ENCODE results near the gene RBMS1. TPM values are rescaled to one million over a fixed set of nuclear protein-coding genes. Genes with fewer than 3 reads are reported as not detected.
A peak's percentile ranks its signal among the peaks of the same experiment; 100 is the strongest.

RBMS1 gene
- total and polyA plus RNA-seq, 4 donors = 49.5 to 215 (median 76.3) TPM

- Histone ChIP-seq H3K4me1 (ENCODE audit: control insufficient read depth in 5 of 5, insufficient read depth in 5 of 5, low read length in 5 of 5) (peaks cover 0 to 7% (median 2%) of the 10 kb centered on the region in 5 donors), H3K27ac (ENCODE audit: low read depth in 1 of 2, low read length in 1 of 2) (peak overlapping the region in 1 of 2 donors; percentile 45), H3K27me3 (ENCODE audit: control insufficient read depth in 3 of 3, insufficient read depth in 3 of 3, low read length in 2 of 3) (no peaks in the 10 kb centered on the region), H3K4me3 (no peak overlapping the region), H3K9me3 (ENCODE audit: control insufficient read depth in 4 of 4, insufficient read depth in 3 of 4, low read length in 3 of 4) (no peaks in the 10 kb centered on the region), H3K36me3 (ENCODE audit: control insufficient read depth in 4 of 4, insufficient read depth in 4 of 4, low read length in 4 of 4) (peaks cover 18 to 61% (median 37%) of the 10 kb centered on the region in 4 donors), H3K9ac (ENCODE audit: insufficient read depth in 1 of 2, low read length in 2 of 2) (no peak overlapping the region)
- ATAC-seq (ENCODE audit: insufficient read depth, low FRiP score) = no peak
- TF ChIP-seq, protein P1, sequence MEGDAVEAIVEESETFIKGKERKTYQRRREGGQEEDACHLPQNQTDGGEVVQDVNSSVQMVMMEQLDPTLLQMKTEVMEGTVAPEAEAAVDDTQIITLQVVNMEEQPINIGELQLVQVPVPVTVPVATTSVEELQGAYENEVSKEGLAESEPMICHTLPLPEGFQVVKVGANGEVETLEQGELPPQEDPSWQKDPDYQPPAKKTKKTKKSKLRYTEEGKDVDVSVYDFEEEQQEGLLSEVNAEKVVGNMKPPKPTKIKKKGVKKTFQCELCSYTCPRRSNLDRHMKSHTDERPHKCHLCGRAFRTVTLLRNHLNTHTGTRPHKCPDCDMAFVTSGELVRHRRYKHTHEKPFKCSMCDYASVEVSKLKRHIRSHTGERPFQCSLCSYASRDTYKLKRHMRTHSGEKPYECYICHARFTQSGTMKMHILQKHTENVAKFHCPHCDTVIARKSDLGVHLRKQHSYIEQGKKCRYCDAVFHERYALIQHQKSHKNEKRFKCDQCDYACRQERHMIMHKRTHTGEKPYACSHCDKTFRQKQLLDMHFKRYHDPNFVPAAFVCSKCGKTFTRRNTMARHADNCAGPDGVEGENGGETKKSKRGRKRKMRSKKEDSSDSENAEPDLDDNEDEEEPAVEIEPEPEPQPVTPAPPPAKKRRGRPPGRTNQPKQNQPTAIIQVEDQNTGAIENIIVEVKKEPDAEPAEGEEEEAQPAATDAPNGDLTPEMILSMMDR (IDR thresholded peaks at IDR 0.05; ENCODE audit: control extremely low read depth, extremely low read depth) = no peak
- no peak for DNase-seq
- WGBS, 2 donors = 78 to 84% methylated on average over 5 of the region's 5 CpGs
Observed at GRCh38 chr2:160279813-160280465, 213.7 kb downstream of the RBMS1 start.

DNA sequence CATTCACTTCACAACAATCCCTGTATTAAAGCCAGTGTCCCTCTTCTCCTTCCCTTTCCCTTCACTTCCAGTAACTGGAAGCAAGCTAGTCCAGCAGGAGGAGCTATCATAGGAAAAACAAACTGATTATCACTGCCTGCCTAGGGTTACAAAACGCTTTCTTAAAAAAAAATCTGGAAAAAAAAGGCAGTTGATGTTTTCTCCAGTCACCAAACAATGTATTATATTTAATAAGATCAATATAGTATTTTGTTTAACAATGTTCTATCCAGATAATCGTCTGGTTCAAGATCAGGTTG, 214.8 kb downstream of the RBMS1 start:
- no peak overlapping the region for H3K4me3 ChIP-seq
- no peaks in the 10 kb centered on the region for H3K27me3 ChIP-seq (ENCODE audit: control insufficient read depth in 3 of 3, insufficient read depth in 3 of 3, low read length in 2 of 3)
- 27 to 58% methylated on average over 2 of the region's 2 CpGs for WGBS, 2 donors
- no peak for ATAC-seq (ENCODE audit: insufficient read depth, low FRiP score)
- peak in 2 of 3 donors; percentile 59 to 61 for DNase-seq
- no peak overlapping the region for H3K9ac ChIP-seq (ENCODE audit: insufficient read depth in 1 of 2, low read length in 2 of 2)
- no peak overlapping the region for H3K27ac ChIP-seq (ENCODE audit: low read depth in 1 of 2, low read length in 1 of 2)
- TF ChIP-seq, protein P1 (IDR thresholded peaks at IDR 0.05; ENCODE audit: control extremely low read depth, extremely low read depth) = no peak
- no peaks in the 10 kb centered on the region for H3K9me3 ChIP-seq (ENCODE audit: control insufficient read depth in 4 of 4, insufficient read depth in 3 of 4, low read length in 3 of 4)
- H3K4me1 ChIP-seq (ENCODE audit: control insufficient read depth in 5 of 5, insufficient read depth in 5 of 5, low read length in 5 of 5) = peaks cover 0 to 7% (median 2%) of the 10 kb centered on the region in 5 donors
- H3K36me3 ChIP-seq (ENCODE audit: control insufficient read depth in 4 of 4, insufficient read depth in 4 of 4, low read length in 4 of 4) = peaks cover 14 to 56% (median 31%) of the 10 kb centered on the region in 4 donors

- ATAC-seq (ENCODE audit: insufficient read depth, low FRiP score) (no peak), DNase-seq (no peak)
- H3K36me3 ChIP-seq (ENCODE audit: control insufficient read depth in 4 of 4, insufficient read depth in 4 of 4, low read length in 4 of 4) = peaks cover 14 to 54% (median 29%) of the 10 kb centered on the region in 4 donors
- H3K4me3 ChIP-seq = no peak overlapping the region
- H3K27me3 ChIP-seq (ENCODE audit: control insufficient read depth in 3 of 3, insufficient read depth in 3 of 3, low read length in 2 of 3) = no peaks in the 10 kb centered on the region
- H3K9ac ChIP-seq (ENCODE audit: insufficient read depth in 1 of 2, low read length in 2 of 2) = no peak overlapping the region
- no peaks in the 10 kb centered on the region for H3K9me3 ChIP-seq (ENCODE audit: control insufficient read depth in 4 of 4, insufficient read depth in 3 of 4, low read length in 3 of 4)
- WGBS, 2 donors = 82 to 88% methylated on average over 9 of the region's 9 CpGs
- peaks cover 0 to 7% (median 2%) of the 10 kb centered on the region in 5 donors for H3K4me1 ChIP-seq (ENCODE audit: control insufficient read depth in 5 of 5, insufficient read depth in 5 of 5, low read length in 5 of 5)
- no peak overlapping the region for H3K27ac ChIP-seq (ENCODE audit: low read depth in 1 of 2, low read length in 1 of 2)
- TF ChIP-seq, protein P1 (IDR thresholded peaks at IDR 0.05; ENCODE audit: control extremely low read depth, extremely low read depth) = no peak
Observed at GRCh38 chr2:160278101-160278878, 215.3 kb downstream of the RBMS1 start.

All from lung (tissue), 12 donors.